A673 (cell line): Measurements from ENCODE around the gene UBE2D2. TPM values are rescaled to one million over a fixed set of nuclear protein-coding genes. Genes with fewer than 3 reads are reported as not detected.

Experiments
- BruUV-seq: library from RNA; stranded (reverse); fragments of 400-500 nt; replicated peaks from 2 replicates; lab custom pipeline; 2021; lab: Mats Ljungman, UMichigan
- CTCF ChIA-PET: fragments of 300-600 bp; sonication (Branson Sonifier 250); formaldehyde crosslinking; loops from one replicate; lab custom pipeline; 2022; ENCODE audit warnings: antibody characterized with exemption; lab: Charles Lee
- POLR2A ChIA-PET: fragments of 300-600 bp; sonication (Branson Sonifier 250); formaldehyde crosslinking; loops from one replicate; lab custom pipeline; 2022; ENCODE audit warnings: antibody characterized with exemption; ENCODE audit not compliant: low non-redundant PET; lab: Charles Lee
- DNase-seq: peaks from one replicate; pipeline ENCODE4 v3.0.0-alpha.2; 2015; ENCODE audit warnings: low spot score
- H3K27ac ChIP-seq: fragments of 200-600 bp; sonication (generic); 2 replicates; pipeline ENCODE4 v1.5.1; 2016; ENCODE audit warnings: mixed run types, low read depth, mild to moderate bottlenecking, mixed read lengths, antibody characterized with exemption, low read length; ENCODE audit not compliant: poor library complexity, severe bottlenecking
- H3K27me3 ChIP-seq: fragments of 200-600 bp; sonication (generic); replicated peaks from 2 replicates; pipeline ENCODE4 v1.6.1; 2017; ENCODE audit warnings: mixed run types, low read depth, mild to moderate bottlenecking, mixed read lengths, antibody characterized with exemption, low read length; ENCODE audit not compliant: insufficient read depth, poor library complexity
- H3K36me3 ChIP-seq: fragments of 200-600 bp; sonication (generic); 2 replicates; pipeline ENCODE4 v1.6.1; 2016; ENCODE audit warnings: mixed run types, mild to moderate bottlenecking, mixed read lengths, antibody characterized with exemption, low read length; ENCODE audit not compliant: insufficient read depth, poor library complexity, severe bottlenecking
- H3K4me1 ChIP-seq: fragments of 200-600 bp; sonication (generic); 2 replicates; pipeline ENCODE4 v1.6.1; 2017; ENCODE audit warnings: mixed run types, mild to moderate bottlenecking, mixed read lengths, antibody characterized with exemption, low read length; ENCODE audit not compliant: insufficient read depth, poor library complexity, severe bottlenecking
- H3K4me3 ChIP-seq: fragments of 200-600 bp; sonication (generic); 2 replicates; pipeline ENCODE4 v1.5.1; 2016; ENCODE audit warnings: low read depth, mixed run types, mild to moderate bottlenecking, mixed read lengths, low read length; ENCODE audit not compliant: poor library complexity, severe bottlenecking
- H3K9me3 ChIP-seq: fragments of 200-600 bp; sonication (generic); 2 replicates; pipeline ENCODE4 v1.6.1; 2016; ENCODE audit warnings: mixed run types, low read depth, mild to moderate bottlenecking, mixed read lengths, antibody characterized with exemption, low read length; ENCODE audit not compliant: poor library complexity, severe bottlenecking
- CTCF ChIP-seq: fragments of 300-800, 200-600 bp; sonication (generic); conservative IDR thresholded peaks from 2 replicates; pipeline ENCODE4 v1.5.1; 2017; ENCODE audit warnings: low read depth, mild to moderate bottlenecking, antibody characterized with exemption, low read length, moderate library complexity, mixed read lengths
- EZH2 ChIP-seq: fragments of 200-600 bp; sonication (generic); IDR thresholded peaks from 2 replicates; pipeline ENCODE4 v1.6.1; 2017; ENCODE audit warnings: borderline replicate concordance, low read depth, mild to moderate bottlenecking, mixed read lengths, antibody characterized with exemption, low read length; ENCODE audit not compliant: poor library complexity, severe bottlenecking
- intact Hi-C: fragments of 100-400 bp; cut with micrococcal nuclease; formaldehyde crosslinking; loops from one replicate; pipeline ENCODE4 v1.10.0; 2022; ENCODE audit not compliant: unreplicated experiment
- total RNA-seq: library from RNA; stranded (reverse); gene quantifications from 2 replicates; pipeline ENCODE4 v1.2.3, GENCODE V29; 2021

The UBE2D2 gene
- total RNA-seq, 1 experiment from 2014 or later = 186 TPM

GRCh38 chr5:139671096-139671841, 110.1 kb downstream of the UBE2D2 start:
- Histone ChIP-seq H3K9me3 (no peaks in the 10 kb centered on the region), H3K4me1 (peaks cover 42% of the 10 kb centered on the region), H3K4me3 (no peak overlapping the region), H3K36me3 (no peaks in the 10 kb centered on the region), H3K27ac (peak overlapping the region; percentile 59), H3K27me3 (no peaks in the 10 kb centered on the region)
- no TSS peak for BruUV-seq
- ChIA-PET POLR2A (no interaction called here), CTCF (no interaction called here)
- DNase-seq = no peak
- intact Hi-C loops = no loop called here
- TF ChIP-seq CTCF (no peak), EZH2 (no peak)

- TF ChIP-seq EZH2 (no peak), CTCF (no peak)
- CTCF ChIA-PET = interaction anchor here (0.6 kb wide), 1 partner anchor 91 kb away, joined by 3 read pairs; no protein-coding TSS in a partner anchor
- Histone ChIP-seq H3K27ac (peak overlapping the region; percentile 30), H3K4me1 (peaks cover 11% of the 10 kb centered on the region), H3K9me3 (no peaks in the 10 kb centered on the region), H3K36me3 (no peaks in the 10 kb centered on the region), H3K27me3 (no peaks in the 10 kb centered on the region), H3K4me3 (no peak overlapping the region)
- POLR2A ChIA-PET = no interaction called here
- BruUV-seq = no TSS peak
- DNase-seq = no peak
- intact Hi-C loops = no loop called here
Measured at GRCh38 chr5:139675213-139675612, 114.1 kb downstream of the UBE2D2 start.

GRCh38 chr5:139675825-139676224, 114.7 kb downstream of the UBE2D2 start:
- TF ChIP-seq CTCF (no peak), EZH2 (no peak)
- Histone ChIP-seq H3K36me3 (no peaks in the 10 kb centered on the region), H3K4me1 (peaks cover 8% of the 10 kb centered on the region), H3K27ac (peak overlapping the region; percentile 30), H3K4me3 (no peak overlapping the region), H3K9me3 (no peaks in the 10 kb centered on the region), H3K27me3 (no peaks in the 10 kb centered on the region)
- ChIA-PET POLR2A (no interaction called here), CTCF (no interaction called here)
- intact Hi-C loops = no loop called here
- no peak for DNase-seq
- no TSS peak for BruUV-seq
